Ecto neural progenitor cell (in vitro differentiated cells): ENCODE measurements around the gene IER5L.
"Not testable (repeated sequence)": the region's sequence is repeated elsewhere in the genome, so short reads cannot be mapped to it uniquely, and the experiment has no call there.

Experiments
- DNase-seq: peaks from one replicate; pipeline ENCODE4 v3.0.0-alpha.2; 2018; ENCODE audit warnings: low spot score

The IER5L gene

GRCh38 chr9:129138476-129139232 lies 39.4 kb downstream of the IER5L start:
- no peak for DNase-seq

GRCh38 chr9:129138144-129138462 lies 40.0 kb downstream of the IER5L start:
- no peak for DNase-seq

- DNase-seq = no peak
Observed at GRCh38 chr9:129137292-129138143, 40.5 kb downstream of the IER5L start.

GRCh38 chr9:129136446-129137035 lies 41.5 kb downstream of the IER5L start:
- no peak for DNase-seq

GRCh38 chr9:129135476-129135875 lies 42.6 kb downstream of the IER5L start:
- DNase-seq = no peak

GRCh38 chr9:129133082-129133481 lies 45.0 kb downstream of the IER5L start:
- DNase-seq = no peak

GRCh38 chr9:129131300-129132145 lies 46.5 kb downstream of the IER5L start:
- DNase-seq = peak; percentile 88

- DNase-seq = no peak
Observed at GRCh38 chr9:129130791-129131190, 47.3 kb downstream of the IER5L start.

GRCh38 chr9:129130271-129130670 lies 47.8 kb downstream of the IER5L start:
- not testable (repeated sequence) for DNase-seq

GRCh38 chr9:129128689-129129088 lies 49.4 kb downstream of the IER5L start:
- DNase-seq = no peak

- DNase-seq = peak; percentile 68
Observed at GRCh38 chr9:129126749-129127618, 51.1 kb downstream of the IER5L start.
